ENCODE measurements around the gene CCNL2. TPM values are rescaled to one million over a fixed set of nuclear protein-coding genes. Genes with fewer than 3 reads are reported as not detected.
A peak's percentile ranks its signal among the peaks of the same experiment; 100 is the strongest.

Gene CCNL2
- total RNA-seq, 1 donor from 2014 or later: 46.1 TPM

- peak overlapping the region; percentile 84 for H3K27ac ChIP-seq (replicated peaks)
- H3K9me3 ChIP-seq (replicated peaks): no peaks in the 10 kb centered on the region
- H3K27me3 ChIP-seq (ENCODE audit: low read depth): peaks cover 82% of the 10 kb centered on the region
- DNase-seq: no peak
- TF ChIP-seq CTCF (IDR thresholded peaks at IDR 0.05; ENCODE audit: borderline replicate concordance): no peak
- no peaks in the 10 kb centered on the region for H3K36me3 ChIP-seq
- peak overlapping the region; percentile 69 for H3K4me3 ChIP-seq
- peaks cover 73% of the 10 kb centered on the region for H3K4me1 ChIP-seq
- intact Hi-C loops (cut with micrococcal nuclease): no loop called here
Measured at GRCh38 chr1:1357871-1358432, 41.2 kb downstream of the CCNL2 start.

GRCh38 chr1:1356796-1357401 lies 42.2 kb downstream of the CCNL2 start:
- Histone ChIP-seq H3K27me3 (ENCODE audit: low read depth) (peaks cover 88% of the 10 kb centered on the region), H3K4me1 (peaks cover 77% of the 10 kb centered on the region)
- intact Hi-C loops (cut with micrococcal nuclease): no loop called here

DNA sequence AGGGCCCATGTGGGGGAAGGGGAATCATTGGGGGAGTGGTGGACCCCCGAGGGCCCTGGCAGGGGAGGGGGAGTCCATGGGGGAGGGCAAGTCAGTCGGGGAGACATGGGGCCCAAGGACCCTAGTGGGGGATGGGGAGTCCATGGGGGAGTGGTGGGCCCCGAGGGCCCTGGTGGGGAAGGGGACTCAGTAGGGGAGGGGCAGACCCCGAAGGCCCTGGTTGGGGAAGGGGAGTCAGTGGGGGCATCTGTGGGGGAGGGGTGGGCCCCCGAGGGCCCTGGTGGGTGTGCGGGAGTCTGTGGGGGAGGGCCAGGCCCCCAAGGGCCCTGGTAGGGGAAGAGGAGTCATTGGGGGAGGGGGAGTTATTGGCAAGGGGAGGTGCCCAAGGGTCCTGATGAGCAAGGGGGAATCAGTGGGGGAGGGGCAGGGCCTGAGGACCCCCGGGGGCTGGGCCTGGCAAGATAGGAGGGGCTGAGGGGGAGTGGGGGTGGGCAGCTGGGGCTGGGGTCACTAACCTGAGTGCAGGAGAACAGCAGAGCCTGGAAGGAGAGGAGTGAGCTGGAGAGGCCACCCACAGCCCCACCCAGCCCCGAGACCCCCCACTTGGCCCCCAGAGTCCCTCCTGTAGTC lies 42.9 kb downstream of the CCNL2 start:
- DNase-seq: no peak
- Histone ChIP-seq H3K4me3 (peak overlapping the region; percentile 69), H3K36me3 (no peaks in the 10 kb centered on the region), H3K27me3 (ENCODE audit: low read depth) (peaks cover 81% of the 10 kb centered on the region), H3K9me3 (replicated peaks) (no peaks in the 10 kb centered on the region), H3K4me1 (peaks cover 77% of the 10 kb centered on the region), H3K27ac (replicated peaks) (peak overlapping the region; percentile 84)
- no peak for TF ChIP-seq CTCF (IDR thresholded peaks at IDR 0.05; ENCODE audit: borderline replicate concordance)
- intact Hi-C loops (cut with micrococcal nuclease): no loop called here

More at GRCh38 chr1:1356796-1357401, 42.2 kb downstream of the CCNL2 start:
- peak overlapping the region; percentile 69 for H3K4me3 ChIP-seq
- H3K27ac ChIP-seq (replicated peaks): peak overlapping the region; percentile 84
- no peaks in the 10 kb centered on the region for H3K36me3 ChIP-seq
- no peak for DNase-seq
- H3K9me3 ChIP-seq (replicated peaks): no peaks in the 10 kb centered on the region
- no peak for TF ChIP-seq CTCF (IDR thresholded peaks at IDR 0.05; ENCODE audit: borderline replicate concordance)

DNA sequence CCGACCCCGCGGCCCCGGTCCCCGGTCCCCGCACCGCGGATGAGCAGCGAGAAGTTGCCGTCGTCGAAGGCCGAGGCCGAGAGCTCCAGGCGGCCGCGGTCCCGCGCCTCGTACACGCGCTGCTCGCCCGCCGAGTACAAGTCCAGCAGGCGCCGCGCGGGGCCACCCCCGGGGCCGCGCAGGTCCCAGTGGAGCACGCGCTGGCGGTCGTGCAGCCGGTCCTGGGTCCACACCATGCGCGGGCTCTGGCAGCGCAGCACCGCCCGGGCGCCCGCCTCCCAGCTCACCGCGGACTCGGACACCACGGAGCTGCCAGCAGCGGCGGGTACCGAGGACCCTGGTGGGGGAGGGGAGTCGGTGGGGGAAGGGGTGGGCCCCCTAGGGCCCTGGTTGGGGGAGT lies 43.7 kb downstream of the CCNL2 start:
- intact Hi-C loops (cut with micrococcal nuclease): no loop called here
- Histone ChIP-seq H3K27me3 (ENCODE audit: low read depth) (peaks cover 79% of the 10 kb centered on the region), H3K9me3 (replicated peaks) (no peaks in the 10 kb centered on the region), H3K36me3 (no peaks in the 10 kb centered on the region), H3K4me1 (peaks cover 73% of the 10 kb centered on the region), H3K27ac (replicated peaks) (peak overlapping the region; percentile 84), H3K4me3 (peak overlapping the region; percentile 69)
- no peak for TF ChIP-seq CTCF (IDR thresholded peaks at IDR 0.05; ENCODE audit: borderline replicate concordance)
- DNase-seq: no peak

- Histone ChIP-seq H3K36me3 (no peaks in the 10 kb centered on the region), H3K4me1 (peaks cover 65% of the 10 kb centered on the region), H3K9me3 (replicated peaks) (no peaks in the 10 kb centered on the region), H3K27me3 (ENCODE audit: low read depth) (peaks cover 72% of the 10 kb centered on the region), H3K27ac (replicated peaks) (peak overlapping the region; percentile 84), H3K4me3 (peak overlapping the region; percentile 69)
- DNase-seq: no peak
- TF ChIP-seq CTCF (IDR thresholded peaks at IDR 0.05; ENCODE audit: borderline replicate concordance): no peak
- intact Hi-C loops (cut with micrococcal nuclease): no loop called here
Measured at GRCh38 chr1:1354271-1355247, 44.6 kb downstream of the CCNL2 start.
